Raji (cell line): ENCODE results near the gene C1orf167.

Experiments used
- POLR2A ChIP-seq: IDR thresholded peaks from 2 replicates; pipeline ENCODE4 v1.6.1; 2011; ENCODE audit warnings: low read depth, low read length, control low read depth; ENCODE audit not compliant: insufficient read depth

Gene C1orf167

DNA sequence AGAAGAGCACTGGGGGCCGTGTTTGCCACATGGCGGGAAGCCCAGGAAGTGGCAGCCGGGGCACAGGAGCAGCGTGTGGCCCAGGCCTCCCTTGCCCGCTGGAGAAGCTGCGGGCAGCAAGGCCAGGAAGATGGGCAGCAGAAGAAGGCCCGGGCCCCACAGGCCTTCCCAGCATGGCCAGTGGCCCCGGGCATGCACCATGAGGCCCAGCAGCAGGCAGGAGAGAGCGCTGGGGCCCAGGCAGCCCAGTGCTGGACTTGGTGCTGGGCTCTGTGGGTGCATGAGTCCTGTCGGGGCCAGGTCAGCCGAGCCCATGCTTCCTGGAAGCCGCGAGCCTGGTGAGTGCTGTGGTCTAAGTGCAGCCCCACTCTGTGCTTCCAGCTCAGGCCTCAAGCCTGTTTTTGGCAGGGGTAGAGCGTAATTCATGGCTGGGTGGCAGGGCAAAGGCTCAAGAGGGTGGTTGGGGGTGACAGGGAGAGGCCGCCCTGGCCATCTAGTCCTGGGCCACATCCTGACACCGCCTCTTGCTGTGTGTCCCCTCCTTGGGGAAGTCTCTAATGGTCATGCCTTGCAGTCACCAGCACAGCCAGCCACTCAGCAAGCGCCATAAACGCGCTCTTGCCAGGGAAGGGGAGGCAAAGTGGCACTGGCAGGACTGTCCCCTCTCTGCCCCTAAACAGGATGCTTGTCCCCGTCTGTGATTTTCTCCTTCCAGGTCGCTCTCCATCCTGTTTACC, 22.4 kb downstream of the C1orf167 start:
- no peak for TF ChIP-seq POLR2A

DNA sequence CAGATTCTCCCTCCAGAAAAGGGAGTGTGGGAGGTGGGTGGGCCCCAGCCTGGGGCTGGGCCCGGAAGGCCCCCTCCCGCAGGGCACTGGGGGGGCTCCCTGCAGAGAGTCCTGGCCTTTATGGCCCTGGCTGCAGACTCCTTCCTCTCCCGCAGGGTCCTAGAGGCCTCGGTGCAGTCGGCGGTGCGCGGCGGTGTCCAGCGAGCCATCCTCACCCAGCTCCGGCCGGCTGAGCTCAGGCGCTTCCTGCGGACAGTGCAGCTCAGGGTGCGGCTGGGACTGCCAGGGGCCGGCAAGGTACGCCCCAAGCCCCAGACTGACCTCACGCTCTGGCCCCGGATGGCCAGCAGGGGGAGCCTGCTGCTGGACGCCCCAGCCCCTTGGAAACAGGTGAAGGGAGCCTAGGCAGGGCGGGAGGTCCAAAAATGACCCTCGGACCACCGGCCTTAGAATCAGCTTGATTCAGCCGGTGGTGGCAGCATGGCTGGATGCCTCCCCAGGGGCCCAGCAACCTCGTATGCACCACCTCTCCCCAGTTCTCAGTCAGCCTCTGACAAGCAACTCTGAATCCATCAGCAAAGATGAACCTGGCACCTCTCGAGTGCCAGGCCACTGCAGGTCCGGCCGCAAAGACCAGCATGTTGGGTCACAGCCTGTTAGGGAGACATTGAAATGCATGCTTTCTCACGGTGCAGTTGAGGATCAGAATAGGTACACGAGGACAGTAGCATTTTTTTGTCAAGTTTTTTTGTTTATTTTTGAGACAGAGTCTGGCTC, 23.2 kb downstream of the C1orf167 start:
- no peak; the same call in 1 of the 2 replicates for TF ChIP-seq POLR2A

DNA sequence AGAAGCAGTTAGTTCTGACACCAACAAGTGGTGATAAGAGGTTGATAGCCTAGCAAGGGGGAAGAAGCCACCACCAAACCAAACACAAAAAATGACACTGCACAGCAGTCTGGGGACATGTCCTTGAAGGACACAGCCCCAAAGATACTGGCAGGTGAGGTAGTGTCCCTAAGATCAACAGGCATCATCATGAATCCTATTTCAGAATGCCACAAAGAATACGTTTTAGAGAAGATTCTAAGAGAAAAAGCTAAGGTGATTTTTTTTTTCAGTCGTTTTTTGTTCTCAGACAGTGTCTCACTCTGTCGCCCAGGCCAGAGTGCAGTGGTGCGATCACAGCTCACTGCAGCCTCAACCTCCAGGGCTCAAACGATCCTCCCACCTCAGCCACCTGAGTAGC, 24.2 kb downstream of the C1orf167 start:
- no peak; the same call in 1 of the 2 replicates for TF ChIP-seq POLR2A

DNA sequence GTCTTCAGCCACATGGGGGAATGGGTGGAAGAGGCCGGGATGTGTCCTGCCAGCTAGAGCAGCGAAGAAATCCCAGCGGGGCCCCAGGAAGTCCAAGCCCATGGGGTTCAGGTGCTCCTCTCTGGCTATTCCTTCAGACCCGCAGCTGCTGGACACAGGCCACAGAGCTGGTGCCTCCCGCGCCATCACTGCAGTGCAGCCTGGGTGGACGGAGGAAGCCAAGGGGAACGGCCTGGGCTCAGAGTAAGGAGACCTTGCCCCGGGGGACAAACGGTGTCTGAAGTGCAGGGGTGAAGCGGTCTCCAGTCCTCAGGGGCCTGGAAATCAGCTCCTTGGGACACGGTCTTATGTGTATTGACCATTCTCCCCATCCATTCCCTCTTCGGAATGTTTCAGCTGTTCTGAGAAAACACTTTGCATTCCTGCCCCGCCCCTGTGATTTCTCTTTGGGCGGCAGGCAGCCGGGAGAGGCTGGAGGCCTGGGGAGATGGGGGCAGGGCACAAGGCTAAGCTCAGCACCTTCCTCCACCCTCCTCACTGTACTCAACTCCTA, 25.3 kb downstream of the C1orf167 start:
- TF ChIP-seq POLR2A: no peak

DNA sequence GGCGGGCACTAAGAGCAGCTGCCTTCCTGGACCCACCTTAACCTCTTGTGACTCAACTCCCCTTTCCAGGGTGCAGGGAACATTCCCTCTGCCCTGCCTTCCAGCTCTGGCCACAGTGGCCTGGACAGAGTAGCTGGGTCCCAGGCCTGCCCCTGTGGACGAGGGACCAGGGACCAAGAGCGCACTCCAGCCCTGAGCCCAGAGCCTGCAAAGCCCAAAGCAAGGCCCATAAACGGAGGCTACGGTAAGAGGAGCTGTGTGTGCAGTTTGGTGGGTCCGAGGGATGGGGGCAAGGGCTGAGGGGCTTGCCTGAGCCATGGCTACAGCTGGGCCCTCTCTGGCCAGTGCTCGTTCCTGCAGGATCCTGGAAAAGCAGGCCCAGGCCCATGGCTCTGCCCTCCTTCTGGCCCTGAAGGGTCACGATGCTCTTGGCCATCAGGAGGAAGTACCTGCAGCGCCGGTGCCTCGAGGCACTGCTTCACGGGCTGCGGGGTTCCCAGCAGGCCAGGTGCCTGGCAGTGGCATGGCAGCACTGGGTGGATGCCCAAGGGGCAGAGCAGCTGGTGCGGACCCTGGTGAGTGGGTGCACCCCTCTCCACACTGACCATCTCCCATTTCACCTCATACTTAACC, 25.9 kb downstream of the C1orf167 start:
- TF ChIP-seq POLR2A: no peak

DNA sequence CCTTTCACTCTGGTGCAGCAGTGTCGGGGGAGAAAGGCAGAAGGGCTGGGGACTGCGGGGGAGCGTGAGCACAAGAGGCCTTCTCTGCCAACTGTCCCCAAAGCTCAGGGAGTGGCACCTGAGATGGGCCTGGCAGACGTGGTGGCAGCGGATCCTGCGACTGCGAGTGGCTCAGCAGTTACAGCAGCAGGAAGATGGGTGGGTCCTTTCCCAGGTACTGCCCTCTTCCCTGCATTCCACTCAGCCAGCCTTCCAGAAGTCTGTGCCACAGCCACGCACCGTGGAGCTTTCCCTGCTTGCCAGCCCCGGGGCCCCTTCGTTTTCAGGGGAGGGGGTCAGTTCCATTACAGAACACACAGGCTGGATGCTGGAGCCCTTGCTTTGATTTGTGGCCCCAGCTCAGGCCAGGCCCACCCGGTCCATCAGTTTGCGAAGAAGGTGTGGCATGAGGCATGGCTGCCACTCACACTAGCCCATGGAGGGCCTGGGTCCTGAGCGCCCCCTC, 26.6 kb downstream of the C1orf167 start:
- no peak for TF ChIP-seq POLR2A

DNA sequence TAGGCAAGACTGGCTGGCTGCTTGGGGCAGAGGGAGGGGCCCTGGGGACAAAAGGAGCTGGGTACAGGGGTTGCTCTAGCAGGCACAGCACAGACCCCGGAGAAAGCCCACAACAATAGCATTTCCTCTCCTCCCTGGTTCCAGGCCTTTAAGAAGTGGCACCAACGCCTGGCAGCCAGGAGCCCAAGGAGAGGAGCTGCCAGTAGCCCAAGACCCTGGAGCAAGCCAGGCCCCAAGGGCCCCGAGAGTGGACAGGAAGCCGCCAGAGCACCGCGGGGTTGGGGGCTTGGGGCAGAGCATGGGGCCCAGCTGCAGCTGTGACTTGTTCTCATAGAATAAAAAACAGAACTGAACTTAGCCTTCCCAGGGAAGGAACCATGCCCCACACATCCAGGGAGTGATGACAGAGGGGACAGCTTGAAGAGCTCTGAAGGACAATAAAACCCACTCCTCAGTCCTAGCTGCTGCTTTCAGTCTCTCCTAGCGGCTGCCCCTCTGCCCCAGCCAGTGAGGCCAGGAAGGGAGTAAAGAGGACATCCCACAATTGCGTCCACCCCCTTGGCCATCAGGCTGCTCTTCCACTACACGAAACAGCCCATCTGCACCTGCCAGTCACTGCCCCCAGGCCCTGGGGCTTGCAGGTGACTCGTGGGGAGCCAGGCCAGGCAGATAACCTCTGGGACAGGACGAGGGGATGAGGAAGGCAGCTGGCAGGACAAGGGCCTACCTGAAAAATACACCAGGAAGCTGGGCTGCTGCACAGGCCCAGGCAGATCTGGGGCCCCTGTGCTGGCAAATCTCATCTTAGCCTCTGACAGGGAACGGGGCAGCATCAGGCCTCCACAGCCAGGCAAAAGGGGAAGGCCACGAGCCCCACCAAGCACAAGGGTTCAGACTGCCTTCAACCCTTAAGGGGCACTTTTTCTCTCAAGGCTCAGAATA, 27.4 kb downstream of the C1orf167 start:
- TF ChIP-seq POLR2A: no peak

DNA sequence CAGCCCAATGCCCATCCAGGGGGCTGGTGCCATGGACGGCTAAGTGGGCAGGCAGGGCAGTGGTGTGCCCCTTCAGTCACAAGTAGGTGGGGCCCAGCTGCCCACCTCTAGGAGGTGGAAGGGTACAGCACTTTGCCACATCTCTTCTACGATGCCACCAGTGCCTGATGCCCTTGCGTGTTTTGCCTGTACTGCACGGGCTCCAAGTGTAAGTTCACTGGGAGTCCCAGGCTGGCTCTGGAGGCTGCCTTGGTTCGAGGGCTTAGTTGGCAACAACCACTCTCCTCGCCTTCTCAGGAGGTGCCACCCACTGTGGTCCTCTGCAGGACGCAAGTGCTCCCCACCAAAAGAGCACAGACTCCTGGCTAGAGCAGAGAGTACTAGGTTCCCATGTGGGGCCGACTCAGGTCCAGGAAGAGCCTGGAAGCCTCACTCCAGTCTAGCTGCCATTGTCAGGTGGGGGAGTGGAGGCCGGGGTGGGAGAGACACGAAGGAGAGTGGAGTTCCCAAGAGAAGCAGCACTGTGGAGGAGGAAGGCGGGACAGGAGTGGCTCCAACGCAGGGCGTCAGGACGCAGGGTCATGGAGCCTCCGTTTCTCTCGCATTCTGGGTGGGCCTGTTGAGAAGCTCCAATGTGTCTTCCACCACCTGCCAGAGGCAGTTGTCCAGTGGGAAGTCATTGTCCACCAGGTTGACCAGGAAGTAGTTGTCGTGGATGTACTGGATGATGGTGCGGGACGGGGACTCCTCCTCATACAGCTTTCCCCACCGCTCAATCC, 28.3 kb downstream of the C1orf167 start:
- TF ChIP-seq POLR2A: no peak

DNA sequence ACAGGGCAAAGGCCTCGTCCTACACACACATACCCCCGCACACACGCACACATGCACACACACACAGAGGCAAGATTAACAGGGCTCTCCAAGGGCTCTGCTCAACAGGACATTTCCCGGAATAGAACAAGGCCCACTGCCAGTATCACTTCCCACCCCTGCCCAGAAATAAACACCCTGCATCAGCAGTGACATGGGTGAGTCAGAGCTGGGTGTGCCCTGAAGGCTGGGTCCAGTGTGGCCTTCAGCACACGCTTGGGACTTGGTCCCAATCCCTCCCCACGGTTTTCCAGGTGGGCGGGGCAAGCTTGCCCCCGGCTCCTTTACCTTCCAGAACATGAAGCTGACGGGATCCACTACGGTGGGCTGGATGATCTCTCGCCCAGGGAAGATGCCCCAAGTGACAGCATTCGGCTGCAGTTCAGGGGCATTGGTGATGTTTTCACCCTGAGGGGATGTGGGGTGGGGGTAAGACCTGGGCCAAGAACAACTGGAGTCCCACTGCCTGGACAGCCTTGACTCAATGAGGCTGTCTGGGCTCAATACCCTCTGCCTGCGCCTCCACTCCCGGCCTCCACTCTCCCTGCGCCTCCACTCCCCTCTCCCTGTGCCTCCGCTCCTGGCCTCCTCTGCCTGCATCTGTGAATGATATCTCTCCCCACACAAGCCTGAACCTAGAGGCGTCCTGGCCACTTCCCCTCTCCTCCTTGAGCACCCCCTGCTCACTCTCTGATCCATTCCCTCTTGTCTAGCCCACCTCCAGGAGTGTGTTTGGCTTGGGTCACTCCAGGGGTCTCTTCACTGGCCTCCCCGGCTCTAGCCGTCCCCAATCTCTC, 29.1 kb downstream of the C1orf167 start:
- no peak for TF ChIP-seq POLR2A

DNA sequence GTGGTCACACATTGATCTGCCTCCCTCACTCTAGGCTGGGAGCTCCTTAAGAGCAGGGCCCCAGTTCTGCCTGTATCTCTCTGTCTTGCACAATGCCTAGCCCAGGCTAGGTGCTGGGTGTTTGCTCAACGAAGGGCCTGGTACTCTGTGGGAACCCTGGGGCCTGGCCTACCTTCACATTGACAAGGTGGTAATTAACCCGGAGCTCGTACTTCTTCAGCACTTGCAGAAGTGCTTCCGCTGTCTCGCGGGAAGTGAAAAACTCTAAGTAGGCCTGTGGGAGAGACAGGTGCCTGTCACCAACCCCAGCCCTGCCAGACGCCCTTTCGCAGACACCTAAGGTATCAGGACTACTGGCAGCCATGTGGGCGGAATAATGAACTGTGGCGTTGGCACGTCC, 30.1 kb downstream of the C1orf167 start:
- no peak for TF ChIP-seq POLR2A

DNA sequence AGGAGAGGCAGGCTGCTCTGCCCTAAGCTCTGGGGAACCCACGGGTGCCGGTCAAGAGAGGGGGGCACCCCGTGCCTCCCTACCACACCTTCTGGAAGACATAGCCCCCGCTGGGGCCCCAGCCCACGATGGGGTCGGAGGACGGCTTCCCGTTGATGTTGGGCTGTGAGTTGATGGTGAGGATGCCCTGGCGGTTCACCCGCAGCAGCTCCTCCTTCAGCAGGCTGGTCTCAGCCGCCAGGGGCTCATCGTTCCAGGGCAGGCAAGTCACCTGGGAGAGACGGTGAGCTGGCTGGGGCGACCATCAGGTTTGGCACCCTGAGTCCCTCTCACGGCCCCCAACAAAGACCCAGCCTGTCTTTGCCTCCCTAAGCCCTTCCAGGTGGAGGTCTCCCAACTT, 31.8 kb downstream of the C1orf167 start:
- TF ChIP-seq POLR2A: no peak

DNA sequence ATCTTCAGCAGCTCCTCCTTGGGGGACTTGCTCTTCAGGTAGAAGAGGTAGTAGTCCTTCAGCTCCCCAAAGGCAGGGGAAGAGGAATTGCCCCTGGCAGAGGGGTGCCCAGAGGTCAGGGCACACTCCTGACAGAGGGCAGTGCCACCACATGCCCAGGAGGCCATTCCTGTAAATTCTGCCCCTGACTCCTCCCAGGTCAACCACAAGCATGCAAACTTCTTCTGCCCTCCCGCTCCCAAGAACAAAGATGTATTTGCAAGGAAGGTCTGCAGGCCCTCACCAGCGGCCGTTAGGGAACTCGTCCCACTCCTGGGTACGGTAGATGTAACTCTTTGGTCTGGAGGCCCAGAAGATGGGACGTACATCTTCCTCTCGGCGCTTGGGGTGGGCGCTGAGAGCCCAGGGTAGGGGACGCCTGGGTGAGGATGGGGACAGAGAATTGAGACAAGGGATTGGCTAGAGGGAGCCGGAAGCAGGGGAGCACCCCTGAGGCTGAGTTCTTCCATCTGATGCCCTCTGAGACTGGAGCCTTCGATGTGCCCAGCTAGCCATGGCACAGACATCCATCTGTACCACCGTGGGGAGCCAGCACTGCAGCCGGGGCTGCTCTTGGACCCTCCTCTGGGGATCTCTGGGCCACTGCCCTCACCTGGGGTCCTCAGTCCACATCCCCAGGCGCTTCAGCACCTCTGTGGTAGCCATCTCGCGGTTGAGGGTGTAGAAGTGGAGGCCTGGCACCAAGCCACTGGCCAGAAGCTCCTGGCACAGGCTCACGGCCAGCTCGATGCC, 32.6 kb downstream of the C1orf167 start:
- TF ChIP-seq POLR2A: no peak

DNA sequence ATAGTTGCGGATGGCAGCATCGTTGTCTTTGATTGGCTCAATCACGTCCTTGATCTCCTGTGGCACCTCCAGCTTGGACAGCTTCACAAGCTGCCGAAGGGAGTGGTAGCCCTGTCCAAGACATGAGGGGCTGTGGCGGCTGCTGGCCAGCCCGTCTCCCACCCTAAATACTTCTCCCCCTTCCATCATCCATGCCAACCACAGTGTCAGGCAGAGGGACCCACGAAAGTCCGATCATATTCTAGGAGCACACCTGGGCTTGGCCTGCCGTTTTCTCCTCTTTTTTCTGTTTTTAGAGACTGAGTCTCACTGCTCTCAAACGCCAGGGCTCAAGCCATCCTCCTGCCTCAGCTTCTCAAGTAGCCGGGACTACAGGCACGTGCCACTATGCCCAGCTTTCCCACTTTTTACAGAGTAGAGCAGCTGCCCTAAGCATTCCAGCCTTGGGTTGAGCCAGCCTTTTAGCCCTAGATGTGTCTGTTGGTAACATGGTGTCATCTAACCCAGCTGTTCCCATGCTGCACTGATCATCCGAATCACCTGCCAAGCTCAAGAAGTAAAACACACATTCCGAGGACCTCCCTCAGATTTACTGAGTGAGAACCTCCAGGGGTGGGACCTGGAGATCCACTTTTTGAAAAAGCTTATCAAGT, 33.4 kb downstream of the C1orf167 start:
- TF ChIP-seq POLR2A: no peak
